Right renal cortex interstitium (tissue), 3 donors: Measurements from ENCODE around the gene FRAT2. TPM values are rescaled to one million over a fixed set of nuclear protein-coding genes. Genes with fewer than 3 reads are reported as not detected.
"Not testable (repeated sequence)": the region's sequence is repeated elsewhere in the genome, so short reads cannot be mapped to it uniquely, and the experiment has no call there.

Source experiments
- DNase-seq, 3 donors: peaks; one replicate each; pipeline ENCODE4 v3.0.0-alpha.2; 2013; ENCODE audit warnings: low read depth in 3 of 3, low spot score in 2 of 3
- polyA plus RNA-seq, 3 donors: library from polyadenylated mRNA; unstranded; fragments of 120-200 nt; gene quantifications; one replicate each; pipeline ENCODE4 v1.2.1, GENCODE V29; 2013; ENCODE audit not compliant: insufficient read length in 3 of 3

FRAT2 gene
- polyA plus RNA-seq, 3 donors, result 12.8 to 13.5 (median 12.8) TPM

- DNase-seq, result no peak
Measured at GRCh38 chr10:97297556-97298222, 36.8 kb downstream of the FRAT2 start.

DNA sequence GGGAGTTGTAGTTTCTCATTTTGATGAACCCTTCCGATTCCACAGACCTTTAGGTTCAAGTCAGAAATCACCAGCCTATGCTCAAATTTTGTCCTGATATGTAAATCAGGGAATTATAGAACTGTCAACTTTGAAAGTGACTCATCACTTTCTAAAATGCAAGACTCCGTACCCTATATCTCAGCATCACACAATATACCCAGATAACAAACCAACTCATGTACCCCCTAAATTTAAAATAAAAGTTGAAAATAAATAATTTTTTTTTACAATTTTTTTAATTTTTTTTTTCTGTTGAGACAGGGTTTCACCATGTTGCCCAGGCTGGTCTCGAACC, 41.7 kb downstream of the FRAT2 start:
- DNase-seq, result no peak

DNA sequence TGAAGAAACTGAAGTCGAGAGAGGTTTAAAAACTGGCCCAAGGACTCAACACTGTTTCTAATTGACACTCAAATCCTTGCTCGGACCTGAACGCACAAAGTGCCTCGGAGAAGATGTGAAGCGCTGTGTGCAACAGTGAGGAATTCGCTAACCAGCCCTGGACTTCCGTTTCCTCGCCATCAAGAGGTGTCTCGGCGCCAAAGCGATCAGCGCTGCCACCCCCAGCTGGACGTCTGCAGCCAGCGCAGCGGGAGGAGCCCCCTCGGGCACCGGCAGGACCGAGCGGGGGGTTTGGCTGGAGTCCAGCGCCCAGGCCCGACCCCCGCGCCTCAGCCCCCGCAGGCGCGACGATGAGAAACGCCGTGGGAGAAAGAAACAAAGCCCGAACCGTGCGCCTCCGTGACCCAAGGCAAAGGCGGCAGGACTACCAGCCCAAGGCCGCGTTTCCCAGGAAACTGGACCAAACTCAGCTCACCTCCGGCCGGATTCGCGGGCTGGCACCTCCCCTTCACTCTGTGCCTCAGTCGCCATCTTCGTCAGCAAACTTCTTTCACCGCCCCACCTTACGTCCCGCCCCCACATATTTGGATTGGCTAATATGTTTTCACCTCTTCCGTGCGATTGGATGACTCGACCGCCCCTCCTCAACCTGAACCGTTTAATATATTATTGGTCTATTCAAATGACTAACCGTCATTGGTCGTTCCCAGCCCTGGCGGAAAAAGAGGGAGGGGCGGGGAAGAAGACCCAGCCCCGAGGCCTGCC, 42.2 kb downstream of the FRAT2 start, which contains the start of gene ARHGAP19:
Gene ARHGAP19 (minus strand): TSS at position 541 of the 765 bp plus-strand sequence. CDS start 10 bp downstream, at position 531.
- peak; percentile 93 to 98 (median 96) for DNase-seq

DNA sequence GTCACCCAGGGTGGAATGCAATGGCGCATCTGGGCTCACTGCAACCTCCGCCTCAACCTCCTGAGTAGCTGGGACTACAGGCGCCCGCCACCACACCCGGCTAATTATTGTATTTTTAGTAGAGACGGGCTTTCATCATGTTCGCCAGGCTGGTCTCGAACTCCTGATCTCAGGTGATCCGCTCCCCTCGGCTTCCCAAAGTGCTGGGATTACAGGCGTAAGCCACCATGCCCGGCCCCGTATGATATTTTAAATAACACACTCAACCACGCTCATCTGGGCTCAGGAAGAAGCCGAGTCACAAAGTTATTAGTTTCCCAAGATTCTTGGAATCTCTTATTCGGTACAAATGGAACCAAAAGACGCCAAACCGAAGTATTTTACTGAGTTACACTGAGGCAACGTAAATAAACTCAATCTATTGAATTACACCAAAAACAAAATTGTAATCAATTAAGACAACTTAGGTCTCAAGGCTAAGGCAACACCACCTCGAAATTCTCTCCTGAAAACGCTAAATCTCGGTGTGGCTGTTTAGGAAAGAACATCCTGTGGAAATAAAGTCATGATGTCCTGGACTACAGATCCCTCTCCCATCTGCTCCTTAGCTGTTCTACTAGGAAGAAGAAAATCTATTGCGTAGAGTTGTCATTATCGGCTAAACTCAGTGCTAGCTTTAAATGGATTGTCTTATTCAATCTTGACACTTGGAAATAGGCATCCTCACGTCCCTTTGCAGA, 43.0 kb downstream of the FRAT2 start:
- DNase-seq, result peak in 1 of 3 donors; percentile 32

DNA sequence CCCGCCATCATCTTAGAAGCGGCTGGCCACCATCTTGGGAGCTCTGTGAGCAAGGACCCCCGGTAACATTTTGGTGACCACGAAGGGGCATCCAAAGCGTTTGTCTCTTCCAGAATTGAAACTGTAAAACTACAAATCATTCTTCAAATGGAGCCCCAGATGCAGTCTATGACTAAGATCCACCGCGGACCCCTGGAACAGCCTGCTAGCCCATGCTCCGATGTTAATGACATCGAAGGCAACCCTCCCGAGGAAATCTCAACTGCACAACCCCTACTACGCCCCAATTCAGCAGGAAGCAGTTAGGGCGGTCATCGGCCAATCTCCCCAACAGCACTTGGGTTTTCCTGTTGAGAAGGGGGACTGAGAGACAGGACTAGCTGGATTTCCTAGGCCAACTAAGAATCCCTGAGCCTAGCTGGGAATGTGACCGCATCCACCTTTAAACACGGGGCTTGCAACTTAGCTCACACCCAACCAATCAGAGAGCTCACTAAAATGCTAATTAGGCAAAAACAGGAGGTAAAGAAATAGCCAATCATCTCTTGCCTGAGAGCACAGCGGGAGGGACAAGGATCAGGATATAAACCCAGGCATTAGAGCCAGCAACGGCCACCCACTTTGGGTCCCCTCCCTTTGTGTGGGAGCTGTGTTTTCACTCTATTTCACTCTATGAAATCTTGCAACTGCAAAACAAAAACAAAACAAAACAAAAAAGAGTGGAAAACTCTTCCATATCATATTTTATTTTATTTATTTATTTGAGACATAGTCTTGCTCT, 43.8 kb downstream of the FRAT2 start:
- DNase-seq, result not testable (repeated sequence)

DNA sequence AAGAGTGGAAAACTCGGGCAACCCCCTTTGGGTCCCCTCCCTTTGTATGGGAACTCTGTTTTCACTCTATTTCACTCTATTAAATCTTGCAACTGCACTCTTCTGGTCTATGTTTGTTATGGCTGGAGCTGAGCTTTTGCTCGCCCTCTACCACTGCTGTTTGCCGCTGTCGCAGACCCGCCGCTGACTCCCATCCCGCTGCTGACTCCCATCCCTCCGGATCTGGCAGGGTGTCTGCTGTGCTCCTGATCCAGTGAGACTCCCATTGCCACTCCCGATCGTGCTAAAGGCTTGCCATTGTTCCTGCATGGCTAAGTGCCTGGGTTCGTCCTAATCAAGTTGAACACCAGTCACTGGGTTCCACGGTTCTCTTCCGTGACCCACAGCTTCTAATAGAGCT, 44.5 kb downstream of the FRAT2 start:
- not testable (repeated sequence) for DNase-seq

Other genes starting within 250 kb of the FRAT2 start
- 1 to 10 TPM; 5.6 to 6.7 (median 5.8) TPM for gene SLIT1, start 148.8 kb downstream of the FRAT2 start, polyA plus RNA-seq
- 10 to 100 TPM; 33.5 to 35.4 (median 33.9) TPM for gene ARHGAP19, start 42.1 kb downstream of the FRAT2 start, polyA plus RNA-seq
- 1 to 10 TPM; 4.0 to 4.6 (median 4.0) TPM for gene FRAT1, start 15.5 kb downstream of the FRAT2 start, polyA plus RNA-seq
- 10 to 100 TPM; 19.2 to 20.4 (median 20.1) TPM for gene RRP12, start 66.6 kb upstream of the FRAT2 start, polyA plus RNA-seq
- gene PGAM1, start 91.5 kb upstream of the FRAT2 start, polyA plus RNA-seq, result 100 to 1,000 TPM; 163 to 177 (median 174) TPM
- 10 to 100 TPM; 31.8 to 39.7 (median 34.4) TPM for gene EXOSC1, start 111.3 kb upstream of the FRAT2 start, polyA plus RNA-seq
- 10 to 100 TPM; 33.9 to 39.8 (median 37.5) TPM for gene ZDHHC16, start 111.4 kb upstream of the FRAT2 start, polyA plus RNA-seq
- gene MMS19, start 163.7 kb upstream of the FRAT2 start, polyA plus RNA-seq, result 10 to 100 TPM; 82.2 to 94.1 (median 84.4) TPM
- gene UBTD1, start 164.2 kb upstream of the FRAT2 start, polyA plus RNA-seq, result 1 to 10 TPM; 6.6 to 8.8 (median 7.0) TPM
- gene ANKRD2, start 238.1 kb upstream of the FRAT2 start, polyA plus RNA-seq, result under 1 TPM; 0.22 to 0.54 (median 0.40) TPM
- gene HOGA1, start 249.7 kb upstream of the FRAT2 start, polyA plus RNA-seq, result 10 to 100 TPM; 35.9 to 47.1 (median 45.2) TPM